Testis (tissue), 2 donors: ENCODE measurements around the gene TAC4.

Experiments used
- CTCF ChIP-seq, 3 experiments: fragments of 450-650 bp in 2 of 3; fragments of 200-600 bp in 1 of 3; sonication (generic) in 1 of 3; IDR thresholded peaks; one replicate each; pipeline ENCODE4 v1.5.1; 2016 to 2019; ENCODE audit warnings: antibody characterized with exemption in 3 of 3, mild to moderate bottlenecking in 2 of 3, moderate library complexity in 1 of 3
- POLR2A ChIP-seq: fragments of 450-650 bp; IDR thresholded peaks from one replicate; pipeline ENCODE4 v1.6.1; 2017; ENCODE audit warnings: antibody characterized with exemption, mild to moderate bottlenecking, moderate library complexity

DNA sequence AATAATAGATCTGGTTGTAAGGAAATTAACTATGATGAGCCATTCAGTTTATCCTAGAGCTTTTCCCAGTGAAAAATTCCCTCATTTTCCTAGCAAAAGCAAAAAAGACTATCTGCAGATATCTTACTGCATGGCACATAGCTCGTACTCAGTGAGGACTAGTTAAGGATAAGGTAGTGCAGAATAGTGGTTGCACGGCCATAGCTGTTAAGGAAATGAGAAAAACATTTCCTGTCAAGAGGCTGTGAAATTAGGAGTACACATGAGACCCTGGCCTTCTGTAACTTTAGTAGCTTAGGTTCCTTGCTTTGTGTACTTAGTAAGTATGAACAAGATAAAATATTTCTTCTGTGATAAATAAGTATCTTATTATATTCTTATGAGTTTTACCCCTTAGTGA, 49.1 kb downstream of the TAC4 start:
- TF ChIP-seq CTCF (IDR thresholded peaks at IDR 0.05) (no peak), POLR2A (no peak)
